ENCODE measurements around the gene CPT1C.
A peak's percentile ranks its signal among the peaks of the same experiment; 100 is the strongest.
"Not testable (repeated sequence)": the region's sequence is repeated elsewhere in the genome, so short reads cannot be mapped to it uniquely, and the experiment has no call there.

Gene CPT1C

GRCh38 chr19:49712397-49712859 lies 21.5 kb downstream of the CPT1C start:
- peak; percentile 2 for DNase-seq

- DNase-seq = no peak
Observed at GRCh38 chr19:49713236-49713845, 22.4 kb downstream of the CPT1C start.

GRCh38 chr19:49716154-49716553 lies 25.2 kb downstream of the CPT1C start:
- DNase-seq = no peak

- DNase-seq = no peak
Observed at GRCh38 chr19:49718511-49718910, 27.6 kb downstream of the CPT1C start.

- no peak for DNase-seq
Observed at GRCh38 chr19:49718991-49719390, 28.1 kb downstream of the CPT1C start.

- not testable (repeated sequence) for DNase-seq
Observed at GRCh38 chr19:49719420-49719819, 28.5 kb downstream of the CPT1C start.

GRCh38 chr19:49727217-49728030 lies 36.5 kb downstream of the CPT1C start:
- no peak for DNase-seq

- no peak for DNase-seq
Observed at GRCh38 chr19:49730166-49730565, 39.2 kb downstream of the CPT1C start.

GRCh38 chr19:49738268-49738667 lies 47.4 kb downstream of the CPT1C start:
- no peak for DNase-seq

GRCh38 chr19:49739098-49739497 lies 48.2 kb downstream of the CPT1C start:
- no peak for DNase-seq

- DNase-seq = no peak
Observed at GRCh38 chr19:49739933-49740332, 49.0 kb downstream of the CPT1C start.

- DNase-seq = no peak
Observed at GRCh38 chr19:49741210-49741844, 50.4 kb downstream of the CPT1C start.

GRCh38 chr19:49744946-49745381 lies 54.0 kb downstream of the CPT1C start:
- no peak for DNase-seq

GRCh38 chr19:49746206-49746958 lies 55.5 kb downstream of the CPT1C start:
- no peak for DNase-seq

GRCh38 chr19:49749055-49749716 lies 58.3 kb downstream of the CPT1C start:
- no peak for DNase-seq

GRCh38 chr19:49749771-49750170 lies 58.9 kb downstream of the CPT1C start:
- DNase-seq = no peak

GRCh38 chr19:49752701-49753100 lies 61.8 kb downstream of the CPT1C start:
- no peak for DNase-seq

GRCh38 chr19:49755956-49756355 lies 65.0 kb downstream of the CPT1C start:
- no peak for DNase-seq

- DNase-seq = no peak
Observed at GRCh38 chr19:49758292-49758691, 67.4 kb downstream of the CPT1C start.

- DNase-seq = no peak
Observed at GRCh38 chr19:49761249-49761624, 70.3 kb downstream of the CPT1C start.

GRCh38 chr19:49761625-49762311 lies 70.9 kb downstream of the CPT1C start:
- no peak for DNase-seq

GRCh38 chr19:49763230-49763629 lies 72.3 kb downstream of the CPT1C start, which contains the start of gene TSKS:
TSS of gene TSKS (minus strand) at chr19:49763306. CDS start at chr19:49763247, 59 bp downstream.
- DNase-seq = no peak

All from NCI-H2029 (cell line).